Measurements from ENCODE around the gene RAD51B.

The RAD51B gene

DNA sequence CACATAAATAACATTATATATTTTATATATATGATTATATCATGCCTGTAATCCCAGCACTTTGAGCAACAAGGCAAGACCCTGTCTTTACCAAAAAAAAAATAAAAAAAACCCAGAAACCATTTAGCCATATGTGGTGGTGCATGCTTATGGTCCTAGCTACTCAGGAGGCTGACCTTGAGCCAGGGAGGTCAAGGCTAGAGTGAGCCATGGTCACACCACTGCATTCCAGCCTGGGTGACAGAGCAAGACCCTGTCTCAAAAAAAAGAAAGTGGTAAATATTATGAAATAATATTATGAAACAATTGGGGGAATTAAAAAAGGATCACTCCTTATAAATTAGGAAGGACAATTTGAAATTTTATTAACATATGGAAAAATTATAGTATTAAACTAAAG lies 16.0 kb downstream of the RAD51B start:
- DNase-seq (ENCODE audit: low read depth) = no peak

DNA sequence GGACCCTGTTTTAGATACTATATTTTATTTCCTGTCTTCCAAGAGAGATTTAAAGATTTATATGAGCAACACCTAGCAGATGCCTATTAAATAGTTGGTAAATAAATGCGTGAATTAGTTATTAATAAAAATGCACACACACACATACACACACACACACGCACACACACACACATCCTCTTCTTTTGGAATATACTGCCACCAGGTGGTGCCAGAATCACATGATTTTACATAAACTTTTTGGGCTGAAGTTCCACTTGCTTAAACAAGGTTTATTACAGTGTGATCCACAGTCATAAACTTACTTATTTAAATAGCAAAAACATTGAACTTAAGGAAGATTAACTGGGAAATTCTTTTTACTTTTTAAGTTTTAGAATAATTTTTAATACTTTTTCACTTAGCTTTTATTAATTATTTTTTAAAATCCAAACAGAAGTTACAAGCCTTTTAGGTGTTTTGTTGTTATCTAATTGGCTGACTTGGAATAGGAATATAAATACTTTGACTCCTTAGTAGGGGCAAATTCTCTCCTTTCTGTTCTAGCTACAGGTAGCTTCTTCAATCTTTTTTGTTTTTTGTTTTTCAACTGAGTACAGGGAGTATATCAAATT lies 17.5 kb downstream of the RAD51B start:
- DNase-seq (ENCODE audit: low read depth) = peak; percentile 33

DNA sequence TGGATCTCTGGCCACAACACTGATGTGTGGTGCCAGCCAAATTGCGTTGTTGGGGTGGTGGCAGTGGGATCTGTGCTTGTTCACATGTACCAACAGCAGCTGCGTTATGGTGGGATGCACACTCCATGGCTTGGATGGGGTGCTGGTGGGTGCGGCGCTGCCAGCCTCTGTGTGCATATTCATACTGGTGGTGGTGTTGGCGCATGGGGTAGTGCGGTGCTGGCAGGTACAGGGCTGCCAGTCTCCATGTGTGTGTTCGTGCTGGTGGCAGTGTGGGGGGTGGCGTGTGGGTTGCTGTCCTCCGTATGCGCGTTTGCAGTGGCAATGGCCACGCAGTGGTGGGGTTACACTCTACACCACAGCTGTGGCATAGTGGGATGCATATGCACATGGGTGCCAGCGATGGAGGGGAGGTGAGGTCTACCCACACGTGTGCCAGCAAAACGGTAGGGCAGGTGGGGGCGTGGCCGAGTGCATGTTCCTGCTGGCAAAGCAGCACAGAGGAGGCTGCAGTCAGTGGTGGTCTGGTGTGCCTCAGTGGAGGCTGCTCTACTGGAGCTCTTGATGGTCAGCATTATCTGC lies 26.5 kb downstream of the RAD51B start:
- no peak for DNase-seq (ENCODE audit: low read depth)

DNA sequence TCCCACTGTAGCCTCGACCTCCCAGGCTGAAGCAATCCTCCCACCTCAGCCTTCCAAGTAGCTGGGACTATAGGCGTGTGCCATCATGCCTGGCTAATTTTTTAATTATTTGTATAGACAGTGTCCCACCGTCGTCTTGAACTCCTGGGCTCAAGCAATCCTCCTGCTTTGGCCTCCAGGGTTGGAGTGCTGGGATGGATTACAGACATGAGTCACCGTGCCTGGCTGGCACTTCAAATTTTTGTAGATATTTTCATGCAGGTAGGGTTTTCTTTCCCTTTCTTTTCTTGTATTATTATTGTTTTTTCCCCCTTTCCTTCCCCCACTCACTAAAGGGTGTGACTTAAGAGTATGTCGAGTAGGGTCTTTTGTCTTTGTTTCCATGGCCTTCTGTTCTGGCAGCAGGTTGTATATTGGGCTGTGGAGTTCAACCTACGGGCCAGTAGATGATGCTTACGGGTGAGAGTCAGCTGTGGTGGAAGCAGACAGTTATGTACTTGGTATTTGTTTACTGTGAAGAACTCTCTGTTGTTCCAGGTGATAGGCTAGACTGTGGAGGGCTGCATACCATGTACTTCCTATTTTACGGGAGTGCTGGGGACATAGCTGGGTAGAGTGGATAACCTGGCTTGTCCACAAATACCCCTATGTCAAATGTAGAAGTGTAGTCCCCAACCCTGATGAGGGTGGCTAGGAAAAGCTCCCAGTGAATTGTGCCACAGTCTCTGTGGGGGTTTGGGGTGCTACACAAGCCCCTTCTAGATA lies 30.7 kb downstream of the RAD51B start:
- DNase-seq (ENCODE audit: low read depth) = no peak

DNA sequence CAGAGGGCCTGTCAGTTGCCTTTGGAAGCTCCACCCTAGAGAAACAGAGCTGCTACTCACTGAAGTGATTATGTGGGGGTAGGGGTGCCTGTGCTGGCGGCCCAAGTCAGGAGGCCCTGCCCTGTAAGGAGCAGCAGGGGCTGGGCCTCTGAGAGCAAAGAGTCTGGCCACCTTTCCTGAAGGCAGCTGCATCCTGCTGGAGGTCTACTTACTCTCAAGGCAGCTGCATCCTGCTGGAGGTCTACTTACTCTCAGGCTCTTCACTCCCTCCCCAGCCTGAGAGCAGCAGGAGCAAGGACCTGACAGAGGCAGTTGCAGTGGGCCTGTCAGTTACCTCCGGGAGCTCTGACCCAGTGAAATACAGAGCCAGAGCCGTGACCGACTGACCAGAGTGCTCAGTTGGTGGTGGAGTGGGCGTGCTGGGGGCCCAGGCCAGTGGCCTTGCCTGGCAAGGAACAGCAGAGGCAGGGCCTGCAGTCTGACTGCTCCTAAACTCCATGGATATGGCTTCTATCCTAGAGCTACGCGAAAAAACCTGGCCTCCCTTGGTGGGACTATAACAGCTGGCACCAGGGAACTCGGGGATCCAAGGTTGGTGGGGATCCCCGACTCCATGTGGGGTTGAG lies 32.3 kb downstream of the RAD51B start:
- no peak for DNase-seq (ENCODE audit: low read depth)

DNA sequence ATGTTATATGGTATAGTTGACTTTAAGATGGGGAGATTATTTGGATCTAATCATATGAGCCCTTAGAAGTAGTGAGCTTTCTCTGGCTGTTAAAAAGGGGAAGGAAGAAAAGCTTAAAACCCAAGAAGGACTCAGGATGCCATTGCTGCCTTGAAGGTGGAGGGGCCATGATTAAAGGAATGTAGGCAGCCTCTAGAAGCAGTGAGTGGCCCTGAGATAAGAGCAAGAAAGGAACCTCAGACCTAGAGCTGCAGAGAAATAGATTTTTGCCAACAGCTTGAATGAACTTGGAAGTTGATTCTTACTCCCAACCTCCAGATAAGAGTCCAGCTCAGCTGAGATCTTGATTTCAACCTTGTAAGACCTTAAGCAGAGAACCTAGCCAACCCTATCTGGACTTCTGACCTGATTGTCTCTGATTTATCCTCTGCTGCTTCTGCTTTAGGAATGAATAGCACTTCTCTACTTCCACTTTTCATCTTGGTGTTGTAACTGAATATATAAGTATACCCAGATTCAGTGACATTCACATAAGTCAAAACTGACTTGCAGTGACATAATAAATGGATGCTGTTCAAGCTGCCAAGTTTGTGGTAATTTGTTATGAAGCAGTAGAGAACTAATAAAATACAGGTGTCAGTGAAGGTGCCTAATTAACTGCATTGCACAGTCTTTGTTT lies 33.5 kb downstream of the RAD51B start:
- DNase-seq (ENCODE audit: low read depth) = no peak

DNA sequence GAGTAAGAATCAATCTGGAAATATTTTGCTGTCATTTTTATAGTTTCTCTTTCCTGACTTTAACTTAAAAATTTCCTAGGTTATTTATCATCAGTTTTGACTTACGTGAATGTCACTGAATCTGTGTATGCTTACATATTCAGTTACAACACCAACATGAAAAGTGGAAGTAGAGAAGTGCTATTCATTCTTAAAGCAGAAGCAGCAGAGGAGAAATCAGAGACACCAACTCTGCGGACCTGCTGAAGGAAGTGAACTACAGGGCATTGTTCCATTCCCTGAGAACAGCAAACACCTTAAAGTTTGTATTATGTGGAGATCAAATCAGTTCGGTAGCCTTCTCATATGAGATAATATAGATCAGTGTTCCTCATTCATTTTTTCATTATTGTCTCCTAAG lies 34.1 kb downstream of the RAD51B start:
- no peak for DNase-seq (ENCODE audit: low read depth)

DNA sequence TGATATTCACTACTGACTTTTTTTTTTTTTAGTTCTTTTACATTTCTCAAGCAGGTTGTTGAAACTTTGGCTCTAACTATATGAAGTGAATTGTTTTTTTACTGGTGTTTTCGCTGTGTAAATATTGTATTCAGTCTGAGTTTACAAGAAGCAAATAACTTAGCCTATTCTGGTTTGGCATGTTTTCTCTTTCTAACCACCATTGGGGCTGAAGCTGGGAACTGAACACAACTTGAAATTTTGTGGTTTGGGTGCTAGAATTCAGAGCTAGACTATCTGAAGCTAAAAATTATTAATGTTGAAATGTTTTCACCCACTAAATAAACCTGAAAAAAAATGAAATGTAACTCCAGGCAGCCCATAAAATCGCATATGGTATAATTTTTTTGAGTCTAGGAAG lies 37.2 kb downstream of the RAD51B start:
- no peak for DNase-seq (ENCODE audit: low read depth)

DNA sequence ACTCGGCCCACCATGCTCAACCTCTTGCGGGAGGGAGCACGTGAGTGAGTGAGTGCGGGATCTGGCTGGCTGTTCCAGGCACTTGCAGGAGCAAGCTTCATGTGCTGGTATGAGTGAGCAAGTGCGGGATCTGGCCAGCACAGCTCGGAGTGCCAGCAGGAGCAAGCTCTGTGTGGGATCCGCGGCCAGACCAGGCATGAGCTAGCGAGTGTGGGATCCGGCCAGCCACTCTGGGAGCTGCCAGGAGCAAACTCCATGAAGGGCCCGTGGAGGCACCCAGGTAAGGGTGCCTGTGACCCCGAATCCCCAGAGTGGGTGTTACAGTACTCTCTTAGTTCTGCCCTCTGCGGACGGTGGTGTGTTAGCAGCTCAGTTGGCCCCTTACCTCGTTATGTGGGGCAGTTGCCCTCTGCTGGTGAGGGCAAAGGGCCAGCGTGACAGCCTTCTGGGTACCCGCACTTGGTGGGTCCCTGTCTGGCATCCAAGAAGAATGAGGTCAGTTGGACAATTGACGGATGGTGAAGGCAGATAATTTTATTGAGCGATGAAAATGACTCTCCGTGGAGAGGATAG lies 38.3 kb downstream of the RAD51B start:
- DNase-seq (ENCODE audit: low read depth) = no peak

DNA sequence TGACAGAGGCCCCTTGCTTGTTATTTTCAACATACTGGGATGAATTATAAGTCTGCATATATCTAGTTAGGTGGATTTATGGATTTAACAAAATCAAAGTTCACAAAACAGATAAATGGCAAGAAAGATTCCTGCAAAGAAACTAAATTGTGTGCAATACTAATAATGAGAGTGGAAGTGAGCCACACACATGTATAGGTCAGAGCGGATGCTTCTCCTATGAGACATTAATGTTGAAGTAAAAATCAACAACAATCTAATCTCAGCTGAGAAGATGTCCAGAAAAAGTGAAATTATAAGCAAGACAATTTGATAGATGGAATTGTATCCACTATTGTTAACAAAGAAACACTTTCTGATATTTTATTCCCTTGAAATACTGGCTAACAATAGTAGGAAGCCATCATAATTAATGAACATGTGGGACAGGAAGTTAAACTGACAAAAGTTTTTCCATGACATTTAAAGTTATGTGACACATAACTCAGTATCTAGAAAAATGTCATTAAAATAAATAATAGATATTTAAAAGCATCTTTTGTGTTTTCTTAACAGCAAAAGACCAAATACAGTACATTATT lies 39.7 kb downstream of the RAD51B start:
- no peak for DNase-seq (ENCODE audit: low read depth)

DNA sequence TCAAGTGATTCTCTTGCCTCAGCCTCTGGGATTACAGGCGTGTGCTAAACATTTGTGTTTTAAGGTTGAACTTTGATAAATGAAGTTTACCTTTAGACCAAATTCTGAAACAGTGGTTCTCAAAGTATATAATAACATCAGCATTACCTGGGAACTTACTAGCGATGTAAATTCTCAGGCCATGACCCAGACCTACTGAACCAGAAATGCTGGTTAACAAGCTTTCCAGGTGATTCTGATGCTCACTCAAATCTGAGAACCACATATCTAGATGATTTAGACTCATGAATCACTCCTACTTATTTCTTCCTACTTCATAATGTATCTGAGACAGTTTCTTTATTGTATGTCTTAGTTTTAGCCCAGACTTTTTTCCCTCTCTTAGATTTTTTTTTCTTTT lies 43.6 kb downstream of the RAD51B start:
- DNase-seq (ENCODE audit: low read depth) = no peak

DNA sequence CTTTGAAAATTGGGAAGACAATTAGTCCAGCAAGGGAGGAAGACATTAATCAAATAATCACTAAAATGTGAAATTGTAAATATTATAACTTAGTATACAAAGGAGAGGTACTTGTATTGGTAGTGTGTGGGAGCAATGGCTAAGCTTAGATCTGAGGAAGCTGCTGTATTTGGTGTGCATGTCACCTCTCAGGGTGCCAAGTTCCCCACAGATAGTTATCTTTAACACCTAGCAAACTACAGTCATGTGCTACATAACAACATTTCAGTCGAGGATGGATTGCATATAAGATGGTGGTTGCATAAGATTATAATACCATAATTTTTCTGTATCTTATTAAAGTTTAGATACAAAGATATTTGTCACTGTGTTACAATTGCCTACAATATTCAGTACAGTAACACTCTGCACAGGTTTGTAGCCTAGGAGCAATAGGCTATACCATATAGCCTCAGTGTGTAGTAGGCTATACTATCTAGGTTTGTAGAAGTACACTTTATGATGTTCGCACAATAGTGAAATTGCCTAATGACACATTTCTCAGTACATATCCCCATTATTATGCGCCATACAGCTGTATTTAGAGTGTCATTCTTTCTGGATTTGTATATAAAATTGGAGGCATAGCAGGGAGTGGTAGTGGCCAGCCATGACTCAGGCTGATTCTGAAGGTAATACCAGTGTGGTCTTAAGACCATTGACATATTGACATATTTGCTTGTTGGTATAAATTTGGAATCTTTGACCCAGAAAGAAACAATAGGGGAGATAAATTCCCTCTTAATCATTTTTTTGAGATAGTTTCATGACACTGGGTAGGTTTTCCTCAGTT lies 55.8 kb downstream of the RAD51B start:
- DNase-seq (ENCODE audit: low read depth) = no peak

DNA sequence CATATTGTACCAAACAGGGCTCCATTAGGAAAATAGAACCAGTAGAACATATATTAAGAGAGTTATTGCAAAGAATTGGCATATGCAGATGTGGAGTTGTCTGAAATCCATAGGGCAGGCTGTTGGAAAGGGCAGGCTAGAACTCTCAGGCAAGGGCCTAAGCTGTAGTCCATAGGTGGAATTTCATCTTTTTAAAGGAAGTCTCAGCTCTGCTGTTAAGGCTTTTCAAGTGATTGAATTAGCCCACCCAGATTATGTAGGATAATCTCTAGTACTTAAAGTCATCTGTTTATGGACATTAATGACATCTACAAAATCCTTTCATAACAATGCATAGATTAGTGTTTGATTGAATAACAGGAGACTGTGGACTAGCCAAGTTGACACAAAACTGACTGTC lies 59.4 kb downstream of the RAD51B start:
- no peak for DNase-seq (ENCODE audit: low read depth)

DNA sequence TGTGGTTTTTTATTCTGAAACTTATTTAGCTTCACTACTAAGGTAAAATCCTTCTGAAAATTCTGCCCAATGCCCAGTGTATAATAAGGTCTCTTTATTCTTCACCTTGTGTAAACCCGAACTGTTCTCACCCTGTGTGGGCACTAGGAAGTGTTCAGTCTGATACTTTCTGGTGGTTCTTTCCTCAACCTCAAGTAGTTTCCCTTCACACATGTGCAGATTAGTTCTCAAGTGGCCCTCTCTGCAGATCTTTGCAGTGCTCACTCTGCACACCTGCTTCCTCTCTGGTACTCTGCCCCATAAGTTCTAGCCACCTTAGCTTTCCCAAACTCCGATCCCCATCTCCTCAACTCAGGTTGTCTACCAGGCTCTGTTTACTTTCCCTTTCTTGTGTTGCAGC lies 61.6 kb downstream of the RAD51B start:
- DNase-seq (ENCODE audit: low read depth) = no peak

DNA sequence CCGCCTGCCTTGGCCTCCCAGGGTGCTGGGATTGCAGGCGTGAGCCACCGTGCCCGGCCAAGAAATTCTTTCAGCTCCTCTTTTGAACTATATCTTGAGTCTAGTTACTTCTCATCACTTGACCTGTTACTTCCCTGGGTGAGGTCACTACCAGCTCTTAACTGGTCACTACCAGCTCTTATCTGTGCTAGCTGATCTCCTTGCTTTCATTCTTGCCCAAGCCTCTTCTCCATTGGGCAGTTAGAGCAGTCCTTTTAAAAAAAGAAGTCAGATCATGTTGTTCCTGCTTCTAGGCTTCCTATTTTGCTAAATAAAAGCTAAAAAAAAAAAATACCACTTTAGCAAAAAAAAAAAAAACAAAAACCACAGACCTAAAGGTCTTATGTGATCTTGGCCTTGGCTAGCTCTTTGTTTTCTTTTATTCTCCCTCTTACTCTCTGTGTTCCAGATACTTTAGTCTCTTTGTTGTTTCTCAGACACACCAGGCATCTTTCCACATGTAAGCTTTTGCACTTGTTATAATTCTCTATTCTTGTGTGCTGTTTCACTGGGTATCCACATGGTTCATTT lies 63.5 kb downstream of the RAD51B start:
- no peak for DNase-seq (ENCODE audit: low read depth)

DNA sequence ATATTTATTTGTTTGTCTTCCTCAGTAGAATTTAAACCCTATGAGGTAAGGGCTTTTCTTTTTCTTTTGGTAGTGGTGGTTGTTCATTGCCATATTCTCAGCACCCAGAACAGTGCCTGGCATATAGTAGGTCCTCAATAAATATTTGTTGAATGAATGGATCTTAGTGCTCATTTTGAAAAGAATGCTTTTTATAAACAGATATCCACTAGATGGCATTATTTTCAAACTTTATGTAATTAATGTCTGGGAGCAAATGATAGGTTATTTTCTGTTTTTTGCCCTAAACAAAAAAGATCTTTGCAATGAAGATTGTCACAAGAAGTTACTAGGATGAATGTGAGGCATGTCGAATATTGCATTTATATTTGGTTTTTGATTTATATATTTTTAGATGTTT lies 64.1 kb downstream of the RAD51B start:
- no peak for DNase-seq (ENCODE audit: low read depth)

DNA sequence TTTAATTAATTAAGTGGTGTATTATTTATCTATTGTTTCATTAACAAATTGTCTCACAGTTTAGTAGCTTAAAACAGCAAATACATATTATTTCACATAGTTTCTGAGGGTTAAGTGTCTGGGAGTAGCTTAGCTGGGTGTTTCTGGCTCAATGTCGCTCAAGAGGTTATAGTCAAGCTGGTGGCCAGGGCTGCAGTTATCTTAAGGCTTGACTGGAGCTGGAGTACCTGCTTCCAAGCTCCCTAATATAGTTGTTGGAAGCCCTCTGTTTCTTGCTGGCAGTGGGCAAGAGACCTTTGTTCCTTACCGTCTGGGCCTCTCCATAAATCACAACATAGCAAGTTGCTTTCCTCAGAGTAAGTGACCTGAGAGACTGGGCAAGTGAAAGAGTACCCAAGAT lies 66.6 kb downstream of the RAD51B start:
- no peak for DNase-seq (ENCODE audit: low read depth)

DNA sequence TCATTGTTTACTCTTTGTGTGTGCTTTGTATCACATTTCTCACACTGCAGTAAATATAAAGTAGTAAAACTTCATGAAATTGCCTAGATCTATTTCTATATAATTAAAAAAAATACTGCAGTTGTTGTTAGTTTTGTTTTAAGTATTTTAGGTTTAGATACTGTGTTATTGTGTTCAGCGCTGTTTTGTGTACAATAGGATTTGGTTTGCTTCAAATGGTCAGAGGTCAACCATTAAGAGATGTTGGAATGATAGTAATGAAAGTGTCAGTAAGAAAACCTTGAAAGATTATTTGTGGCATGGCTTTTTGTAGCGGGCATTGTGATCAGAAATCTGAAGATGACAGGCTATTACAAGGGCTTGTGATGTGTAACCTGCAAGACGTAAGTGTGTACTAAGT lies 67.9 kb downstream of the RAD51B start:
- DNase-seq (ENCODE audit: low read depth) = no peak

DNA sequence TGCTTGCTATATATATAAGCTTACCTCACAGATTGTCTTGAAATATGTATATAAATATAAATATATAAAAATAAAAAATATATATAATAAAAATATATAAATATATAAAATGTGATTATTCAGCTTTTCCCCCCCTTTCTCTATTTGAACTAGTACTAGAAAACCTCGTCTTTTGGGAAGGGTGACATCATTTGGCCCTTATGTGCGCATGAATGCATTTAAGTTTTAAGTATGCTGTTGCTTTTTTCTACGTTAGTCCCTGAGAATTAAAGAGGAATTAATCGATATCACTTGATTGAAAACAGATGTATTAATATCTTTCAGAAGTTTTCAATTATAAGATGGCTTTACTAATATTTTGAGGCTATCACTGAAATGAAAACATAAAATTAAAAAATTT lies 69.9 kb downstream of the RAD51B start:
- DNase-seq (ENCODE audit: low read depth) = no peak

DNA sequence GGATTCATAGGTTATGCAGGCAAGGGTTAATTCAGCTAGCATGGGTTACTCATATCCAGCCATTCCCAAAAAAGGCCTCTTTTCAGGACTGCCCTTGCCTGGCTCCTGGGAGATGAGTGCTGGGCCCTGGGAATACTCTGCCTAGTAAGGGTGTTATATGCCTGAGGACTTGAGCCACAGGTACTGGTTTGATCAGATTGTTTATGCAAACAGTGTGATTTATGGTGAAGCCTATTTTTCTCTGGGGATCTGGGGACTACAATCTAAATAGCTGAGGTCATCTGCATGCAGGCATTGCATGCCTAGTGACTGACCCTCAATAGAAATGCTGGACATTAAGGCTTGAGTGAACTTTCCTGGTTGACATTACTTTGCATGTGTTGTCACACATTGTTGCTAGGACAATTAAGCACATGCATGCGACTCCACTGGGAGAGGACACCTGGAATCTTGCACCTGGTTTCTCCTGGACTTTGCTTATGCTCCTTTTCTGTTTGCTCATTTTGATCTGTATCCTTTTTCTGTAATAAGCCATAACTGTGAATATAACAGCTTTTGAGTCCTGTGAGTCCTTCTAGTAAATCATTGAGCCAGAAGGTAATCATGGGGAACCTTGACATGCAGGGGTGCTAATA lies 73.0 kb downstream of the RAD51B start:
- no peak for DNase-seq (ENCODE audit: low read depth)

All from HS-5 (cell line).